ENCODE results near the gene ESPNL.

DNA sequence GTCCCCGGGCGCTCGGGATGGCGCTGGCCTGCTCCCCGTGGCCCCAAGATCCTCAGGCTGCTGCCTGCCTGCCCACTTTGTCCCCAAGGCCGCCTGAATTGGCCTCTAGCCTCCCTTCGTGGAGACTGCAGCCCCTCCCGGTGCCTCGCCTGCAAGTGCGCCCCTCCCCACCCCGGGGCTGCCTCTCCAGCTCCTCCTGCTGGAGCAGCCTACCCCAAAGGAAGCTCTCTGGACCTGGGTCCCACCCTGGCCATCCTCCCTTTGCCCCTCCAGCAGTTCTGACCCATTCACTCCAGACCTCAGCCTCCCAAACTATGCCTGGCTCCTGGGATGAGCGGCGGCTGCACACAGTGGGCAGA is 6.2 kb downstream of the ESPNL start:
- TF ChIP-seq EP300 (IDR thresholded peaks at IDR 0.05) (no peak), POLR2A (IDR thresholded peaks at IDR 0.05) (no peak)

Measured in tibial nerve (tissue), 3 donors.